K562 (cell line): Measurements from ENCODE around the gene DGCR6L. TPM values are rescaled to one million over a fixed set of nuclear protein-coding genes. Genes with fewer than 3 reads are reported as not detected.

Source experiments
- CBFA2T2 ChIP-seq: fragments of 450-650 bp; conservative IDR thresholded peaks from 2 replicates; pipeline ENCODE4 v1.6.1; 2017; ENCODE audit warnings: mild to moderate bottlenecking
- CBFB ChIP-seq: sonication (generic); formaldehyde crosslinking; IDR thresholded peaks from 2 replicates; pipeline ENCODE4 v1.4.0; 2020; ENCODE audit warnings: mild to moderate bottlenecking, missing genetic modification reagents
- CREB1 ChIP-seq, 2 experiments: sonication (generic) in 1 of 2; formaldehyde crosslinking in 1 of 2; IDR thresholded peaks; 2 replicates each; pipeline versions ENCODE4 v1.6.1 to v1.8.0; 2012 to 2022; ENCODE audit warnings: inconsistent platforms in 1 of 2, mild to moderate bottlenecking in 1 of 2, missing genetic modification reagents in 1 of 2, moderate library complexity in 1 of 2
- DEAF1 ChIP-seq: fragments of 450-650 bp; formaldehyde crosslinking; IDR thresholded peaks from 2 replicates; pipeline ENCODE4 v1.4.0; 2020; ENCODE audit warnings: mild to moderate bottlenecking, moderate library complexity
- HSF4 ChIP-seq: fragments of 250-450 bp; sonication (Bioruptor Pico); IDR thresholded peaks from 2 replicates; pipeline ENCODE4 v2.1.2; 2022; ENCODE audit warnings: mild to moderate bottlenecking, moderate library complexity, borderline replicate concordance
- KDM1A ChIP-seq, 2 experiments: fragments of 450-650 bp; IDR thresholded peaks; 2 replicates each; pipeline ENCODE4 v1.6.1; 2016; ENCODE audit warnings: mild to moderate bottlenecking in 2 of 2
- MCM5 ChIP-seq: fragments of 450-650 bp; IDR thresholded peaks from 2 replicates; pipeline ENCODE4 v1.6.1; 2016; ENCODE audit warnings: low read depth
- PHB2 ChIP-seq: fragments of 450-650 bp; IDR thresholded peaks from 2 replicates; pipeline ENCODE4 v1.6.1; 2017; ENCODE audit warnings: low read depth
- RUNX1 ChIP-seq: sonication (generic); IDR thresholded peaks from 2 replicates; pipeline ENCODE4 v1.6.1; 2016; ENCODE audit warnings: antibody characterized with exemption, low read depth
- SMARCA5 ChIP-seq: fragments of 450-650 bp; IDR thresholded peaks from 2 replicates; pipeline ENCODE4 v1.6.1; 2016
- STAT6 ChIP-seq: sonication (generic); formaldehyde crosslinking; IDR thresholded peaks from 2 replicates; pipeline ENCODE4 v1.8.1; 2023; ENCODE audit warnings: mild to moderate bottlenecking, missing genetic modification reagents
- ZKSCAN1 ChIP-seq: fragments of 150-350 bp; IDR thresholded peaks from 2 replicates; pipeline ENCODE4 v1.6.1; 2016; ENCODE audit warnings: low read depth, low read length
- ZNF76 ChIP-seq: fragments of 250-450 bp; sonication (Bioruptor Pico); IDR thresholded peaks from 2 replicates; pipeline ENCODE4 v1.4.0; 2020; ENCODE audit warnings: mild to moderate bottlenecking, moderate library complexity, borderline replicate concordance
- polyA plus RNA-seq, 8 experiments: library from polyadenylated mRNA; depleted of rRNA in 4 of 8; stranded (reverse) in 5 of 8; unstranded in 3 of 8; fragments of >200 nt; fragmentation: Nextera tagmentation in 2 of 8; fragmentation: Illumina TruSeq in 1 of 8; extraction: Ambion mirVana in 2 of 8; extraction: Trizol in 1 of 8; gene quantifications; 2 replicates each; pipeline versions ENCODE4 v1.2.1 to v1.2.3, GENCODE V29; 2011 to 2014; ENCODE audit warnings: inconsistent platforms in 1 of 8, missing spikeins in 1 of 8
- total RNA-seq, 7 experiments: library from RNA; depleted of rRNA in 6 of 7; stranded (reverse); fragments of >200 nt in 6 of 7; fragmentation: Illumina TruSeq in 2 of 7; extraction: Trizol in 2 of 7; gene quantifications; 2 replicates each; pipeline versions ENCODE4 v1.2.1 to v1.2.3, GENCODE V29; 2011 to 2021; ENCODE audit warnings: low replicate concordance in 1 of 7
- TF ChIP-seq, protein P1 (sequence below): sonication (generic); formaldehyde crosslinking; IDR thresholded peaks from 2 replicates; pipeline ENCODE4 v1.8.1; 2022; ENCODE audit warnings: missing genetic modification reagents
- TF ChIP-seq, protein P2 (sequence below): sonication (generic); formaldehyde crosslinking; IDR thresholded peaks from 2 replicates; pipeline ENCODE4 v1.8.1; 2023; ENCODE audit warnings: mild to moderate bottlenecking, missing genetic modification reagents, moderate library complexity
- TF ChIP-seq, protein P3 (sequence below), 2 experiments: IDR thresholded peaks in 1 of 2; conservative IDR thresholded peaks in 1 of 2; 2 replicates each; pipeline ENCODE4 v1.6.1; 2016; ENCODE audit warnings: low read depth in 2 of 2, mild to moderate bottlenecking in 1 of 2, missing compliant biosample characterization in 1 of 2, missing genetic modification characterization in 1 of 2, moderate library complexity in 1 of 2

The DGCR6L gene
- total and polyA plus RNA-seq, 9 of the 15 experiments (the other 6 are each of a cell fraction or from before 2014, with no cell fraction given): 3.6 to 151 (median 51.0) TPM

- TF ChIP-seq STAT6 (no peak), PHB2 (no peak), ZNF76 (0 out of 2 replicates have a peak, but pooled peaks have one; percentile 19), CBFA2T2 (no peak), DEAF1 (CRISPR knock-in tag) (no peak), MCM5 (no peak), RUNX1 (peak; percentile 66; the same call in 1 of the 2 replicates), CBFB (CRISPR knock-in tag) (peak; percentile 76), HSF4 (no peak), KDM1A (IDR thresholded peaks at IDR 0.05) (no peak), CREB1 (IDR thresholded peaks at IDR 0.05) (no peak), CREB1 (CRISPR knock-in tag; IDR thresholded peaks at IDR 0.05) (0 out of 2 replicates have a peak, but pooled peaks have one; percentile 32), SMARCA5 (no peak), ZKSCAN1 (0 out of 2 replicates have a peak, but pooled peaks have one; percentile 27)
- TF ChIP-seq, protein P1, sequence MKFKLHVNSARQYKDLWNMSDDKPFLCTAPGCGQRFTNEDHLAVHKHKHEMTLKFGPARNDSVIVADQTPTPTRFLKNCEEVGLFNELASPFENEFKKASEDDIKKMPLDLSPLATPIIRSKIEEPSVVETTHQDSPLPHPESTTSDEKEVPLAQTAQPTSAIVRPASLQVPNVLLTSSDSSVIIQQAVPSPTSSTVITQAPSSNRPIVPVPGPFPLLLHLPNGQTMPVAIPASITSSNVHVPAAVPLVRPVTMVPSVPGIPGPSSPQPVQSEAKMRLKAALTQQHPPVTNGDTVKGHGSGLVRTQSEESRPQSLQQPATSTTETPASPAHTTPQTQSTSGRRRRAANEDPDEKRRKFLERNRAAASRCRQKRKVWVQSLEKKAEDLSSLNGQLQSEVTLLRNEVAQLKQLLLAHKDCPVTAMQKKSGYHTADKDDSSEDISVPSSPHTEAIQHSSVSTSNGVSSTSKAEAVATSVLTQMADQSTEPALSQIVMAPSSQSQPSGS (CRISPR knock-in tag): peak; percentile 77
- TF ChIP-seq, protein P2, sequence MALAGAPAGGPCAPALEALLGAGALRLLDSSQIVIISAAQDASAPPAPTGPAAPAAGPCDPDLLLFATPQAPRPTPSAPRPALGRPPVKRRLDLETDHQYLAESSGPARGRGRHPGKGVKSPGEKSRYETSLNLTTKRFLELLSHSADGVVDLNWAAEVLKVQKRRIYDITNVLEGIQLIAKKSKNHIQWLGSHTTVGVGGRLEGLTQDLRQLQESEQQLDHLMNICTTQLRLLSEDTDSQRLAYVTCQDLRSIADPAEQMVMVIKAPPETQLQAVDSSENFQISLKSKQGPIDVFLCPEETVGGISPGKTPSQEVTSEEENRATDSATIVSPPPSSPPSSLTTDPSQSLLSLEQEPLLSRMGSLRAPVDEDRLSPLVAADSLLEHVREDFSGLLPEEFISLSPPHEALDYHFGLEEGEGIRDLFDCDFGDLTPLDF (CRISPR knock-in tag): 0 out of 2 replicates have a peak, but pooled peaks have one; percentile 41
- TF ChIP-seq, protein P3, sequence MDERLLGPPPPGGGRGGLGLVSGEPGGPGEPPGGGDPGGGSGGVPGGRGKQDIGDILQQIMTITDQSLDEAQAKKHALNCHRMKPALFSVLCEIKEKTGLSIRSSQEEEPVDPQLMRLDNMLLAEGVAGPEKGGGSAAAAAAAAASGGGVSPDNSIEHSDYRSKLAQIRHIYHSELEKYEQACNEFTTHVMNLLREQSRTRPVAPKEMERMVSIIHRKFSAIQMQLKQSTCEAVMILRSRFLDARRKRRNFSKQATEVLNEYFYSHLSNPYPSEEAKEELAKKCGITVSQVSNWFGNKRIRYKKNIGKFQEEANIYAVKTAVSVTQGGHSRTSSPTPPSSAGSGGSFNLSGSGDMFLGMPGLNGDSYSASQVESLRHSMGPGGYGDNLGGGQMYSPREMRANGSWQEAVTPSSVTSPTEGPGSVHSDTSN (CRISPR knock-in tag; IDR thresholded peaks at IDR 0.05; ENCODE audit: low read depth): peak; percentile 6; the same call in 1 of the 2 replicates
- TF ChIP-seq, protein P3 (tag; conservative IDR thresholded peaks at IDR 0.05; ENCODE audit: low read depth): no peak
These were observed 22.3 kb downstream of the DGCR6L start (continued) for GRCh38 chr22:20297414-20298109.
